ENCODE results near the gene PXMP2.

GRCh38 chr12:132638541-132639408, 48.6 kb upstream of the PXMP2 start:
- TF ChIP-seq POLR2A (IDR thresholded peaks at IDR 0.05; ENCODE audit: low read length) = no peak
- TF ChIP-seq GATA1 (IDR thresholded peaks at IDR 0.05; ENCODE audit: low read depth, low read length) = no peak

All from erythroblast (primary cell).